Measurements from ENCODE around the gene MX2.

MX2 gene

GRCh38 chr21:41360072-41360821 lies 1.6 kb upstream of the MX2 start:
- H3K4me3 ChIP-seq (ENCODE audit: low read length), result no peak overlapping the region
- no peak for DNase-seq (ENCODE audit: low read depth)
- TF ChIP-seq CTCF (IDR thresholded peaks at IDR 0.05; ENCODE audit: insufficient read depth, low read depth, low read length, missing control alignments), result no peak

- H3K4me3 ChIP-seq (ENCODE audit: low read length), result no peak overlapping the region
- TF ChIP-seq CTCF (IDR thresholded peaks at IDR 0.05; ENCODE audit: insufficient read depth, low read depth, low read length, missing control alignments), result no peak
- no peak for DNase-seq (ENCODE audit: low read depth)
Measured at GRCh38 chr21:41361053-41361785, 608 bp upstream of the MX2 start.

- DNase-seq (ENCODE audit: low read depth), result no peak
- TF ChIP-seq CTCF (IDR thresholded peaks at IDR 0.05; ENCODE audit: insufficient read depth, low read depth, low read length, missing control alignments), result no peak
- H3K4me3 ChIP-seq (ENCODE audit: low read length), result no peak overlapping the region
Measured at GRCh38 chr21:41362605-41363369, 960 bp downstream of the MX2 start.

- TF ChIP-seq CTCF (IDR thresholded peaks at IDR 0.05; ENCODE audit: insufficient read depth, low read depth, low read length, missing control alignments), result no peak
- DNase-seq (ENCODE audit: low read depth), result no peak
- H3K4me3 ChIP-seq (ENCODE audit: low read length), result no peak overlapping the region
Measured at GRCh38 chr21:41363370-41364270, 1.8 kb downstream of the MX2 start.

GRCh38 chr21:41364308-41364707 lies 2.5 kb downstream of the MX2 start:
- TF ChIP-seq CTCF (IDR thresholded peaks at IDR 0.05; ENCODE audit: insufficient read depth, low read depth, low read length, missing control alignments), result no peak
- no peak overlapping the region for H3K4me3 ChIP-seq (ENCODE audit: low read length)
- peak; percentile 35 for DNase-seq (ENCODE audit: low read depth)

- no peak for TF ChIP-seq CTCF (IDR thresholded peaks at IDR 0.05; ENCODE audit: insufficient read depth, low read depth, low read length, missing control alignments)
- no peak overlapping the region for H3K4me3 ChIP-seq (ENCODE audit: low read length)
- no peak for DNase-seq (ENCODE audit: low read depth)
Measured at GRCh38 chr21:41365377-41366107, 3.7 kb downstream of the MX2 start.

Measured in epithelial cell of esophagus (primary cell).